GM23338 (cell line): Measurements from ENCODE around the gene RCOR1. TPM values are rescaled to one million over a fixed set of nuclear protein-coding genes. Genes with fewer than 3 reads are reported as not detected.

Source experiments
- ATAC-seq: fragments of 200-7000 bp; cut with Tn5 transposase; 3 replicates; pipeline ENCODE4 v1.9.1; 2020
- DNase-seq: peaks from one replicate; pipeline ENCODE4 v3.0.0-alpha.2; 2015; ENCODE audit warnings: low spot score
- H2AFZ ChIP-seq: fragments of 200-600 bp; sonication (generic); 2 replicates; pipeline ENCODE4 v1.8.0; 2016; ENCODE audit warnings: antibody characterized with exemption, mild to moderate bottlenecking, moderate library complexity
- H3F3A ChIP-seq: fragments of 200-600 bp; sonication (generic); replicated peaks from 2 replicates; pipeline ENCODE4 v1.8.0; 2017; ENCODE audit warnings: antibody characterized with exemption, mixed run types, low read depth
- H3K27ac ChIP-seq: fragments of 200-600 bp; sonication (generic); 2 replicates; pipeline ENCODE4 v1.6.1; 2016; ENCODE audit warnings: low read depth
- H3K27me3 ChIP-seq: fragments of 200-600 bp; sonication (generic); 2 replicates; pipeline ENCODE4 v1.8.0; 2016; ENCODE audit warnings: mild to moderate bottlenecking, mixed run types, moderate library complexity; ENCODE audit not compliant: insufficient read depth
- H3K36me3 ChIP-seq: fragments of 200-600 bp; sonication (generic); 2 replicates; pipeline ENCODE4 v1.8.0; 2016; ENCODE audit warnings: mild to moderate bottlenecking; ENCODE audit not compliant: insufficient read depth
- H3K4me1 ChIP-seq: fragments of 200-600 bp; sonication (generic); 2 replicates; pipeline ENCODE4 v1.8.0; 2016; ENCODE audit warnings: mild to moderate bottlenecking, moderate library complexity; ENCODE audit not compliant: insufficient read depth
- H3K4me2 ChIP-seq: fragments of 200-600 bp; sonication (generic); 2 replicates; pipeline ENCODE4 v1.7.1; 2017; ENCODE audit warnings: mixed run types
- H3K4me3 ChIP-seq: fragments of 200-600 bp; sonication (generic); 2 replicates; pipeline ENCODE4 v1.6.1; 2016; ENCODE audit warnings: mixed run types
- H3K79me2 ChIP-seq: fragments of 200-600 bp; sonication (generic); replicated peaks from 2 replicates; pipeline ENCODE4 v1.8.0; 2017; ENCODE audit warnings: mild to moderate bottlenecking; ENCODE audit not compliant: insufficient read depth
- H3K9me2 ChIP-seq: fragments of 200-600 bp; sonication (generic); 2 replicates; pipeline ENCODE4 v1.8.0; 2017; ENCODE audit not compliant: insufficient read depth
- H4K20me1 ChIP-seq: fragments of 200-600 bp; sonication (generic); replicated peaks from 2 replicates; pipeline ENCODE4 v1.8.0; 2017; ENCODE audit warnings: mild to moderate bottlenecking; ENCODE audit not compliant: insufficient read depth
- H3K27ac Mint-ChIP-seq: 2 replicates; pipeline ENCODE4 v1.8.0; 2020; ENCODE audit warnings: inconsistent platforms, mild to moderate bottlenecking, moderate library complexity, mixed read lengths
- H3K27me3 Mint-ChIP-seq: 3 replicates; pipeline ENCODE4 v1.8.0; 2022; ENCODE audit warnings: low read depth, mild to moderate bottlenecking, moderate library complexity, mixed read lengths, inconsistent platforms; ENCODE audit not compliant: insufficient read depth, poor library complexity
- H3K36me3 Mint-ChIP-seq: 3 replicates; pipeline ENCODE4 v1.8.0; 2021; ENCODE audit warnings: low read depth, mild to moderate bottlenecking, inconsistent platforms, moderate library complexity, mixed read lengths
- H3K4me1 Mint-ChIP-seq: 3 replicates; pipeline ENCODE4 v1.8.0; 2020; ENCODE audit warnings: mild to moderate bottlenecking, inconsistent platforms, mixed read lengths
- H3K4me3 Mint-ChIP-seq: 3 replicates; pipeline ENCODE4 v1.8.0; 2021; ENCODE audit warnings: moderate library complexity, mild to moderate bottlenecking, inconsistent platforms, mixed read lengths
- H3K9me3 Mint-ChIP-seq: 3 replicates; pipeline ENCODE4 v1.8.0; 2020; ENCODE audit warnings: moderate library complexity, mild to moderate bottlenecking, inconsistent platforms, mixed read lengths
- CREB1 ChIP-seq: fragments of 250-450 bp; sonication (Bioruptor Pico); IDR thresholded peaks from 2 replicates; pipeline ENCODE4 v1.5.0; 2020; ENCODE audit warnings: low read depth, mild to moderate bottlenecking, moderate library complexity
- EZH2 ChIP-seq: fragments of 200-600 bp; sonication (generic); IDR thresholded peaks from one replicate; pipeline ENCODE4 v1.8.0; 2017; ENCODE audit warnings: antibody characterized with exemption, mild to moderate bottlenecking, low read depth; ENCODE audit not compliant: unreplicated experiment
- EZH2phosphoT487 ChIP-seq: fragments of 200-600 bp; sonication (generic); IDR thresholded peaks from one replicate; pipeline ENCODE4 v1.8.1; 2018; ENCODE audit warnings: antibody characterized with exemption; ENCODE audit not compliant: unreplicated experiment
- JUNB ChIP-seq: IDR thresholded peaks from one replicate; pipeline ENCODE4 v1.6.1; 2016; ENCODE audit warnings: antibody characterized with exemption; ENCODE audit not compliant: unreplicated experiment
- NANOG ChIP-seq: IDR thresholded peaks from 2 replicates; pipeline ENCODE4 v1.6.1; 2016; ENCODE audit warnings: antibody characterized with exemption, borderline replicate concordance
- POLR2AphosphoS5 ChIP-seq: IDR thresholded peaks from 2 replicates; pipeline ENCODE4 v1.6.1; 2016; ENCODE audit warnings: antibody characterized with exemption, low read depth
- STAT1 ChIP-seq: IDR thresholded peaks from one replicate; pipeline ENCODE4 v1.6.1; 2016; ENCODE audit warnings: antibody characterized with exemption; ENCODE audit not compliant: unreplicated experiment
- ZNF114 ChIP-seq: fragments of 250-450 bp; sonication (Bioruptor Pico); IDR thresholded peaks from 2 replicates; pipeline ENCODE4 v1.5.0; 2020; ENCODE audit warnings: mild to moderate bottlenecking, moderate library complexity
- ZNF331 ChIP-seq: fragments of 250-450 bp; sonication (Bioruptor Pico); IDR thresholded peaks from 2 replicates; pipeline ENCODE4 v1.5.0; 2020; ENCODE audit warnings: low read depth, mild to moderate bottlenecking, moderate library complexity
- polyA plus RNA-seq: library from polyadenylated mRNA; unstranded; fragments of >200 nt; fragmentation: Nextera tagmentation; extraction: Ambion mirVana; gene quantifications from 2 replicates; pipeline ENCODE4 v1.2.1, GENCODE V29; 2016
- total RNA-seq: library from RNA; depleted of rRNA; stranded (reverse); fragments of >200 nt; shearing (Covaris generic); gene quantifications from 2 replicates; pipeline ENCODE4 v1.2.3, GENCODE V29; 2014
- TF ChIP-seq, protein P1 (sequence below): IDR thresholded peaks from one replicate; pipeline ENCODE4 v1.6.1; 2018; ENCODE audit warnings: antibody characterized with exemption; ENCODE audit not compliant: unreplicated experiment
- TF ChIP-seq, protein P2 (sequence below): IDR thresholded peaks from 2 replicates; pipeline ENCODE4 v1.6.1; 2016; ENCODE audit warnings: antibody characterized with exemption
- TF ChIP-seq, protein P3 (sequence below): fragments of 250-450 bp; sonication (Bioruptor Pico); IDR thresholded peaks from 2 replicates; pipeline ENCODE4 v1.5.0; 2020; ENCODE audit warnings: mild to moderate bottlenecking, moderate library complexity
- TF ChIP-seq, protein P4 (sequence below), 2 experiments: fragments of 200-600 bp in 1 of 2; sonication (generic) in 1 of 2; conservative IDR thresholded peaks; 2 replicates each; pipeline versions ENCODE4 v1.5.1 to v1.6.1; 2016 to 2017; ENCODE audit warnings: antibody characterized with exemption in 2 of 2, low read depth in 2 of 2, mild to moderate bottlenecking in 2 of 2, moderate library complexity in 1 of 2

RCOR1 gene
- total and polyA plus RNA-seq, 2 experiments from 2014 or later = 7.6 to 26.1 TPM

DNA sequence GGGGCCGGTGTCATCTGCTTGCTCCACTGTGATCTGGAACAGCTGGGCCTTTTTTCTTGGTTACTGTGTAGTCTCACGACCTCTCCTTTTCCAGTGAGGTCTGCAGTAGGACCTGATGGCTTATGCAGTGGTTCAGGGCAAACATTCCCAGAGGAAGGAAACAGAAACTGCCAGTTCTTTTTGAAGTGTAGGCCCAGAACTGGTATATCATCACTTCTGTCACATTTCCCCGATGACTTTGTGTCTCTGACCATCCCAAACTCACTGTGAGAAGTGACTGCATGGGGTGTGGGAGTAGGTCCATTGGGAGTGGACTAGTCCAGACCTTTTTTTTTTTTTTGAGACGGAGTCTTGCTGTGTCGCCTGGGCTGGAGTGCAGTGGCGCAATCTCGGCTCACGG lies 38.4 kb downstream of the RCOR1 start:
- peak overlapping the region; percentile 76 for H3K27ac Mint-ChIP-seq
- Histone ChIP-seq H3K27me3 (no peaks in the 10 kb centered on the region), H3F3A (0 out of 2 replicates have a peak, but pooled peaks cover 3% of the 10 kb centered on the region), H3K27ac (peak overlapping the region; percentile 46), H3K36me3 (no peaks in the 10 kb centered on the region), H3K4me3 (no peak overlapping the region), H3K4me2 (0 out of 2 replicates have a peak overlapping the region, but pooled peaks have one; percentile 4), H3K79me2 (peaks cover 95% of the 10 kb centered on the region), H2AFZ (no peak overlapping the region), H3K9me2 (no peaks in the 10 kb centered on the region), H3K4me1 (peaks cover 21% of the 10 kb centered on the region), H4K20me1 (peaks cover 32% of the 10 kb centered on the region)
- no peak for DNase-seq
- H3K27me3 Mint-ChIP-seq = peaks cover 4% of the 10 kb centered on the region
- ATAC-seq = no peak
- peaks cover 24% of the 10 kb centered on the region for H3K4me1 Mint-ChIP-seq
- TF ChIP-seq POLR2AphosphoS5 = no peak
- TF ChIP-seq NANOG = no peak
- no peak for TF ChIP-seq JUNB
- TF ChIP-seq, protein P1, sequence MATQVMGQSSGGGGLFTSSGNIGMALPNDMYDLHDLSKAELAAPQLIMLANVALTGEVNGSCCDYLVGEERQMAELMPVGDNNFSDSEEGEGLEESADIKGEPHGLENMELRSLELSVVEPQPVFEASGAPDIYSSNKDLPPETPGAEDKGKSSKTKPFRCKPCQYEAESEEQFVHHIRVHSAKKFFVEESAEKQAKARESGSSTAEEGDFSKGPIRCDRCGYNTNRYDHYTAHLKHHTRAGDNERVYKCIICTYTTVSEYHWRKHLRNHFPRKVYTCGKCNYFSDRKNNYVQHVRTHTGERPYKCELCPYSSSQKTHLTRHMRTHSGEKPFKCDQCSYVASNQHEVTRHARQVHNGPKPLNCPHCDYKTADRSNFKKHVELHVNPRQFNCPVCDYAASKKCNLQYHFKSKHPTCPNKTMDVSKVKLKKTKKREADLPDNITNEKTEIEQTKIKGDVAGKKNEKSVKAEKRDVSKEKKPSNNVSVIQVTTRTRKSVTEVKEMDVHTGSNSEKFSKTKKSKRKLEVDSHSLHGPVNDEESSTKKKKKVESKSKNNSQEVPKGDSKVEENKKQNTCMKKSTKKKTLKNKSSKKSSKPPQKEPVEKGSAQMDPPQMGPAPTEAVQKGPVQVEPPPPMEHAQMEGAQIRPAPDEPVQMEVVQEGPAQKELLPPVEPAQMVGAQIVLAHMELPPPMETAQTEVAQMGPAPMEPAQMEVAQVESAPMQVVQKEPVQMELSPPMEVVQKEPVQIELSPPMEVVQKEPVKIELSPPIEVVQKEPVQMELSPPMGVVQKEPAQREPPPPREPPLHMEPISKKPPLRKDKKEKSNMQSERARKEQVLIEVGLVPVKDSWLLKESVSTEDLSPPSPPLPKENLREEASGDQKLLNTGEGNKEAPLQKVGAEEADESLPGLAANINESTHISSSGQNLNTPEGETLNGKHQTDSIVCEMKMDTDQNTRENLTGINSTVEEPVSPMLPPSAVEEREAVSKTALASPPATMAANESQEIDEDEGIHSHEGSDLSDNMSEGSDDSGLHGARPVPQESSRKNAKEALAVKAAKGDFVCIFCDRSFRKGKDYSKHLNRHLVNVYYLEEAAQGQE = no peak
- TF ChIP-seq ZNF114 (CRISPR knock-in tag) = no peak
- no peak for TF ChIP-seq ZNF331 (CRISPR knock-in tag)
- TF ChIP-seq CREB1 = no peak
- TF ChIP-seq, protein P2, sequence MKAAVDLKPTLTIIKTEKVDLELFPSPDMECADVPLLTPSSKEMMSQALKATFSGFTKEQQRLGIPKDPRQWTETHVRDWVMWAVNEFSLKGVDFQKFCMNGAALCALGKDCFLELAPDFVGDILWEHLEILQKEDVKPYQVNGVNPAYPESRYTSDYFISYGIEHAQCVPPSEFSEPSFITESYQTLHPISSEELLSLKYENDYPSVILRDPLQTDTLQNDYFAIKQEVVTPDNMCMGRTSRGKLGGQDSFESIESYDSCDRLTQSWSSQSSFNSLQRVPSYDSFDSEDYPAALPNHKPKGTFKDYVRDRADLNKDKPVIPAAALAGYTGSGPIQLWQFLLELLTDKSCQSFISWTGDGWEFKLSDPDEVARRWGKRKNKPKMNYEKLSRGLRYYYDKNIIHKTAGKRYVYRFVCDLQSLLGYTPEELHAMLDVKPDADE = no peak
- no peak for TF ChIP-seq EZH2phosphoT487
- no peak for TF ChIP-seq STAT1
- TF ChIP-seq EZH2 = no peak
- TF ChIP-seq, protein P3, sequence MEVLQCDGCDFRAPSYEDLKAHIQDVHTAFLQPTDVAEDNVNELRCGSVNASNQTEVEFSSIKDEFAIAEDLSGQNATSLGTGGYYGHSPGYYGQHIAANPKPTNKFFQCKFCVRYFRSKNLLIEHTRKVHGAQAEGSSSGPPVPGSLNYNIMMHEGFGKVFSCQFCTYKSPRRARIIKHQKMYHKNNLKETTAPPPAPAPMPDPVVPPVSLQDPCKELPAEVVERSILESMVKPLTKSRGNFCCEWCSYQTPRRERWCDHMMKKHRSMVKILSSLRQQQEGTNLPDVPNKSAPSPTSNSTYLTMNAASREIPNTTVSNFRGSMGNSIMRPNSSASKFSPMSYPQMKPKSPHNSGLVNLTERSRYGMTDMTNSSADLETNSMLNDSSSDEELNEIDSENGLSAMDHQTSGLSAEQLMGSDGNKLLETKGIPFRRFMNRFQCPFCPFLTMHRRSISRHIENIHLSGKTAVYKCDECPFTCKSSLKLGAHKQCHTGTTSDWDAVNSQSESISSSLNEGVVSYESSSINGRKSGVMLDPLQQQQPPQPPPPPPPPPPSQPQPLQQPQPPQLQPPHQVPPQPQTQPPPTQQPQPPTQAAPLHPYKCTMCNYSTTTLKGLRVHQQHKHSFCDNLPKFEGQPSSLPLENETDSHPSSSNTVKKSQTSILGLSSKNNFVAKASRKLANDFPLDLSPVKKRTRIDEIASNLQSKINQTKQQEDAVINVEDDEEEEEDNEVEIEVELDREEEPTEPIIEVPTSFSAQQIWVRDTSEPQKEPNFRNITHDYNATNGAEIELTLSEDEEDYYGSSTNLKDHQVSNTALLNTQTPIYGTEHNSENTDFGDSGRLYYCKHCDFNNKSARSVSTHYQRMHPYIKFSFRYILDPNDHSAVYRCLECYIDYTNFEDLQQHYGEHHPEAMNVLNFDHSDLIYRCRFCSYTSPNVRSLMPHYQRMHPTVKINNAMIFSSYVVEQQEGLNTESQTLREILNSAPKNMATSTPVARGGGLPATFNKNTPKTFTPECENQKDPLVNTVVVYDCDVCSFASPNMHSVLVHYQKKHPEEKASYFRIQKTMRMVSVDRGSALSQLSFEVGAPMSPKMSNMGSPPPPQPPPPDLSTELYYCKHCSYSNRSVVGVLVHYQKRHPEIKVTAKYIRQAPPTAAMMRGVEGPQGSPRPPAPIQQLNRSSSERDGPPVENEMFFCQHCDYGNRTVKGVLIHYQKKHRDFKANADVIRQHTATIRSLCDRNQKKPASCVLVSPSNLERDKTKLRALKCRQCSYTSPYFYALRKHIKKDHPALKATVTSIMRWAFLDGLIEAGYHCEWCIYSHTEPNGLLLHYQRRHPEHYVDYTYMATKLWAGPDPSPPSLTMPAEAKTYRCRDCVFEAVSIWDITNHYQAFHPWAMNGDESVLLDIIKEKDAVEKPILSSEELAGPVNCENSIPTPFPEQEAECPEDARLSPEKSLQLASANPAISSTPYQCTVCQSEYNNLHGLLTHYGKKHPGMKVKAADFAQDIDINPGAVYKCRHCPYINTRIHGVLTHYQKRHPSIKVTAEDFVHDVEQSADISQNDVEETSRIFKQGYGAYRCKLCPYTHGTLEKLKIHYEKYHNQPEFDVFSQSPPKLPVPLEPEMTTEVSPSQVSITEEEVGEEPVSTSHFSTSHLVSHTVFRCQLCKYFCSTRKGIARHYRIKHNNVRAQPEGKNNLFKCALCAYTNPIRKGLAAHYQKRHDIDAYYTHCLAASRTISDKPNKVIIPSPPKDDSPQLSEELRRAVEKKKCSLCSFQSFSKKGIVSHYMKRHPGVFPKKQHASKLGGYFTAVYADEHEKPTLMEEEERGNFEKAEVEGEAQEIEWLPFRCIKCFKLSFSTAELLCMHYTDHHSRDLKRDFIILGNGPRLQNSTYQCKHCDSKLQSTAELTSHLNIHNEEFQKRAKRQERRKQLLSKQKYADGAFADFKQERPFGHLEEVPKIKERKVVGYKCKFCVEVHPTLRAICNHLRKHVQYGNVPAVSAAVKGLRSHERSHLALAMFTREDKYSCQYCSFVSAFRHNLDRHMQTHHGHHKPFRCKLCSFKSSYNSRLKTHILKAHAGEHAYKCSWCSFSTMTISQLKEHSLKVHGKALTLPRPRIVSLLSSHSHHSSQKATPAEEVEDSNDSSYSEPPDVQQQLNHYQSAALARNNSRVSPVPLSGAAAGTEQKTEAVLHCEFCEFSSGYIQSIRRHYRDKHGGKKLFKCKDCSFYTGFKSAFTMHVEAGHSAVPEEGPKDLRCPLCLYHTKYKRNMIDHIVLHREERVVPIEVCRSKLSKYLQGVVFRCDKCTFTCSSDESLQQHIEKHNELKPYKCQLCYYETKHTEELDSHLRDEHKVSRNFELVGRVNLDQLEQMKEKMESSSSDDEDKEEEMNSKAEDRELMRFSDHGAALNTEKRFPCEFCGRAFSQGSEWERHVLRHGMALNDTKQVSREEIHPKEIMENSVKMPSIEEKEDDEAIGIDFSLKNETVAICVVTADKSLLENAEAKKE (CRISPR knock-in tag) = no peak
- TF ChIP-seq, protein P4, sequence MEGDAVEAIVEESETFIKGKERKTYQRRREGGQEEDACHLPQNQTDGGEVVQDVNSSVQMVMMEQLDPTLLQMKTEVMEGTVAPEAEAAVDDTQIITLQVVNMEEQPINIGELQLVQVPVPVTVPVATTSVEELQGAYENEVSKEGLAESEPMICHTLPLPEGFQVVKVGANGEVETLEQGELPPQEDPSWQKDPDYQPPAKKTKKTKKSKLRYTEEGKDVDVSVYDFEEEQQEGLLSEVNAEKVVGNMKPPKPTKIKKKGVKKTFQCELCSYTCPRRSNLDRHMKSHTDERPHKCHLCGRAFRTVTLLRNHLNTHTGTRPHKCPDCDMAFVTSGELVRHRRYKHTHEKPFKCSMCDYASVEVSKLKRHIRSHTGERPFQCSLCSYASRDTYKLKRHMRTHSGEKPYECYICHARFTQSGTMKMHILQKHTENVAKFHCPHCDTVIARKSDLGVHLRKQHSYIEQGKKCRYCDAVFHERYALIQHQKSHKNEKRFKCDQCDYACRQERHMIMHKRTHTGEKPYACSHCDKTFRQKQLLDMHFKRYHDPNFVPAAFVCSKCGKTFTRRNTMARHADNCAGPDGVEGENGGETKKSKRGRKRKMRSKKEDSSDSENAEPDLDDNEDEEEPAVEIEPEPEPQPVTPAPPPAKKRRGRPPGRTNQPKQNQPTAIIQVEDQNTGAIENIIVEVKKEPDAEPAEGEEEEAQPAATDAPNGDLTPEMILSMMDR (conservative IDR thresholded peaks at IDR 0.05; ENCODE audit: low read depth in 2 of 2) = no peak
- no peaks in the 10 kb centered on the region for H3K9me3 Mint-ChIP-seq
- peaks cover 5% of the 10 kb centered on the region; the same call in 2 of the 3 replicates for H3K36me3 Mint-ChIP-seq
- no peak overlapping the region for H3K4me3 Mint-ChIP-seq
